SK-N-MC (cell line): ENCODE results near the gene DCP1A.
"Not testable (repeated sequence)": the region's sequence is repeated elsewhere in the genome, so short reads cannot be mapped to it uniquely, and the experiment has no call there.

Experiments
- DNase-seq: peaks from one replicate; pipeline ENCODE4 v3.0.0-alpha.2; 2011; ENCODE audit warnings: low read depth, low spot score
- H3K27ac ChIP-seq: fragments of 200-600 bp; sonication (generic); 2 replicates; pipeline ENCODE4 v1.5.1; 2016; ENCODE audit warnings: mixed run types
- H3K36me3 ChIP-seq: fragments of 200-600 bp; sonication (generic); 2 replicates; pipeline ENCODE4 v1.6.1; 2017; ENCODE audit warnings: antibody characterized with exemption, low read length, mixed read lengths; ENCODE audit not compliant: insufficient read depth
- H3K4me3 ChIP-seq: fragments of 200-600 bp; sonication (generic); 2 replicates; pipeline ENCODE4 v1.5.1; 2016
- H3K9ac ChIP-seq: fragments of 200-600 bp; sonication (generic); 2 replicates; pipeline ENCODE4 v1.8.0; 2017; ENCODE audit warnings: mixed run types, mixed read lengths; ENCODE audit not compliant: insufficient read length
- H3K9me3 ChIP-seq: fragments of 200-600 bp; sonication (generic); 2 replicates; pipeline ENCODE4 v1.6.1; 2017; ENCODE audit warnings: low read depth, mild to moderate bottlenecking, antibody characterized with exemption, low read length, moderate library complexity, mixed read lengths
- EZH2 ChIP-seq: fragments of 200-600 bp; sonication (generic); IDR thresholded peaks from one replicate; pipeline ENCODE4 v1.6.1; 2017; ENCODE audit warnings: antibody characterized with exemption
- FOXP2 ChIP-seq: optimal IDR thresholded peaks from 2 replicates; pipeline ENCODE3; 2011; ENCODE audit warnings: mild to moderate bottlenecking, moderate library complexity; ENCODE audit not compliant: insufficient read depth; ENCODE audit errors: extremely low read length, control extremely low read depth
- POLR2AphosphoS5 ChIP-seq: IDR thresholded peaks from 2 replicates; pipeline ENCODE4 v1.6.1; 2012; ENCODE audit warnings: mild to moderate bottlenecking, low read depth, low read length, borderline replicate concordance

The DCP1A gene

GRCh38 chr3:53347261-53348064 lies at the start of gene DCP1A:
DCP1A (minus strand) TSS chr3:53347543; CDS start chr3:53347517, 26 bp downstream.
- H3K4me3 ChIP-seq, result peak within 1 kb of the TSS; percentile 89
- H3K9me3 ChIP-seq, result no peaks in the 10 kb centered on the region
- H3K9ac ChIP-seq, result peak within 1 kb of the TSS; percentile 88
- peaks cover 5% of the 10 kb centered on the region; the same call in 1 of the 2 replicates for H3K36me3 ChIP-seq
- peak; percentile 50 for DNase-seq
- TF ChIP-seq EZH2 (no peak), FOXP2 (no peak), POLR2AphosphoS5 (peak; percentile 90)
- peak within 1 kb of the TSS; percentile 83 for H3K27ac ChIP-seq

DNA sequence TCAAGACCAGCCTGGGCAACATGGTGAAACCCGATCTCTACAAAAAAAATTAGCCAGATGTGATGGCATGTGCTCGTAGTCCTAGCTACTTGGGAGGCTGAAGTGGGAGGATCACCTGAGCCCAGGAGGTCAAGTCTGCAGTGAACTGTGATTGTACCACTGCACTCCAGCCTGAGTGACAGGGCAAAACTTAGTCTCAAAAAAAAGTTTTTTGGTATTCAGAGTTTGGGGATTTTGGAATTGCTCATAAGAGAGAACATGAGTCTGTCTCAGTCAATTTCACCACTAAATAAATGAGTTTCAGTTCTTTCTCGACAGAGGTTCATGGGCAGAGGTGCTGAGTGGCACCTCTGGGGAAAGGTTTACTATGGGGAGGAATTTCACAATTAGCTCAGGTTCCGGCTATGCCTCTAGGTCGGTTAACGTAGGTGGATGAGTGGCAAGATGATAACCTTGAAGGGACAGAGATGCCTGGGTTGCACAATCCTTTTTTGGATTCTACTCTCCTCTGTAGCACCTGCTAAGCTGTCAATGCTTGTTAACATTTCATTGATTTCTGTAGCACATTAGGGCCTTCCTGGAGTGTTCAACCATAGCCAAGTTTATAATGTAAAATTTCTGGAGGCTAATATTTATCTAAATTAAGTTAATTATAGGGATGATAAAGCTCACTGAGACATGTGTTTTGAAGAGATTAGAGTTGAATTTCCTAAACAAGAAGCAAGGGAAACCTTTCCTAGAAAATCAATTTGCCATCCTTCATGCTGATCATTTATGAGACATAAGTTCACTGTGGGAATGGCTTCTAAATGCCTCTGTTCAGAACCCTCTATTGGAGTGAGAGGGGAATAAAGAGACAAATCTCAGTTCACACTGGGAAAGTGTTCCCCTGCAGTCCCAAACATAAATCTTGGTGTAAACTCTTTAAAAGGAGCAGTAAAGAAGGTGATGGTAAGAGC lies 37.4 kb upstream of the DCP1A start:
- Histone ChIP-seq H3K9ac (no peak overlapping the region), H3K4me3 (no peak overlapping the region), H3K36me3 (no peaks in the 10 kb centered on the region), H3K27ac (no peak overlapping the region), H3K9me3 (no peaks in the 10 kb centered on the region)
- no peak for DNase-seq
- TF ChIP-seq EZH2 (no peak), POLR2AphosphoS5 (no peak), FOXP2 (no peak)

- no peaks in the 10 kb centered on the region for H3K9me3 ChIP-seq
- DNase-seq, result no peak
Observed at GRCh38 chr3:53382106-53382505, 34.8 kb upstream of the DCP1A start.

GRCh38 chr3:53380306-53380705 lies 33.0 kb upstream of the DCP1A start:
- Histone ChIP-seq H3K36me3 (no peaks in the 10 kb centered on the region), H3K4me3 (no peak overlapping the region), H3K9me3 (no peaks in the 10 kb centered on the region), H3K9ac (no peak overlapping the region), H3K27ac (no peak overlapping the region)
- no peak for DNase-seq
- TF ChIP-seq POLR2AphosphoS5 (no peak), EZH2 (no peak), FOXP2 (no peak)

More at GRCh38 chr3:53382106-53382505, 34.8 kb upstream of the DCP1A start:
- no peaks in the 10 kb centered on the region for H3K36me3 ChIP-seq
- TF ChIP-seq EZH2 (no peak), FOXP2 (no peak), POLR2AphosphoS5 (no peak)
- H3K9ac ChIP-seq, result no peak overlapping the region
- H3K27ac ChIP-seq, result no peak overlapping the region
- no peak overlapping the region for H3K4me3 ChIP-seq

DNA sequence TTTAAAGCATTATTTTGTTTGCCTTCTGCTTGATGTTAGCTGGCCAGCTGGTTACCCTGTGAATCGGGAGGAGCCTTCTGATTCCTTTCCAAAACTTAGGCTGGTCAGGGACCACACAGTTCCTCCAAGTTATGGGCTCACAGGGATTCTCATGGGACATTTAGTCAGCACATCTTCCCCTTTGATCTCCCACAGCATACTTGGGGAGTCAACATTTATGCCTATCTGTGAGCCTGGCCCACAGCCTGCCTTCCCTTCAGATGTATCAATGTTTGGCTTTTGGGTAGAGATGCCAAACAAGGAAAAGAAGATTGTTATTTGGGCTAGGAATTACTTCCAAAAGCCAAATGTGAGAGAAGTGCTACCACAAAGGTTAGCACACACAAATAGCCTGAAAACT lies 32.6 kb upstream of the DCP1A start:
- no peak for DNase-seq
- Histone ChIP-seq H3K9ac (no peak overlapping the region), H3K9me3 (no peaks in the 10 kb centered on the region), H3K4me3 (no peak overlapping the region), H3K27ac (no peak overlapping the region), H3K36me3 (no peaks in the 10 kb centered on the region)
- TF ChIP-seq POLR2AphosphoS5 (no peak), FOXP2 (no peak), EZH2 (no peak)

DNA sequence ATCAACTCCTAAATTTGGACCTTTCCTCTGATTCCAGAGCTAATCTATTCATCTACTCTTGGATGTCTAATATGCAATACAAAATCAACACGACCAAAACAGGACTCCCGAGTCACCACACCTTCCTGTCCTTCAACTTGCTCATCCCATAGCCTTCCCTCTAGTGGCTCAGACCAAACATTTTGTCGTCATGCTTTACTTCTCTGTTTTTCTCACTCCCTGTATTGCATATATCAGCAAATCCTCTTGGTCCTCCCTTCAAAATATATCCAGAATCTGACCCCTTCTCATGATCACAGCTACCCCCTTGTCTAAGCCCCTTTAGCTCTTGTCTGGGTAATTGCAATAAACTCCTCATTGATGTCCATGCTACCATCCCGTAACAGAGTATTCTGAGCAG lies 30.5 kb upstream of the DCP1A start:
- Histone ChIP-seq H3K9ac (no peak overlapping the region), H3K36me3 (no peaks in the 10 kb centered on the region), H3K27ac (no peak overlapping the region), H3K4me3 (no peak overlapping the region), H3K9me3 (no peaks in the 10 kb centered on the region)
- DNase-seq, result no peak
- TF ChIP-seq EZH2, result no peak
- TF ChIP-seq POLR2AphosphoS5, result no peak
- TF ChIP-seq FOXP2, result no peak

DNA sequence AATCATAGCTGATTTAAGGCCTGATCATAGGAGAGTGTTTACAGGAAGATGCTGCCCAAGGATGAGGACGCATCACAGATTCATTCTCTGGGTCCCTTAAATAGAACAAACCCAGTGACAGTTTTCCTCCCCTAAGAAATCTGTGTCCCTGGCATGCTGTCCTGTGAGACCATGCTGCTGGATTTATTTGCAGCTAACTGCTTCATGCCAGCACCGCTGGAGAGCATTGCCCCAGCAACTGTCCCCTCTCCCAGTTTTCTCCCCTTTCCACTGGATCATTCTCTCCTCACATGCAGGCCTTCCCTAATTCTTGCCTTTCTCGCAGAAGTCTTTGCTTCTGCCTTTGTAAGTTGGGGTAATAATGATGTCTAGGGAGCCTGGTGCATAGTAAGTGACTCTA lies 29.3 kb upstream of the DCP1A start:
- H3K9me3 ChIP-seq, result no peaks in the 10 kb centered on the region
- H3K9ac ChIP-seq, result no peak overlapping the region
- no peaks in the 10 kb centered on the region for H3K36me3 ChIP-seq
- TF ChIP-seq EZH2, result no peak
- no peak for TF ChIP-seq FOXP2
- TF ChIP-seq POLR2AphosphoS5, result no peak
- no peak for DNase-seq
- H3K27ac ChIP-seq, result no peak overlapping the region
- no peak overlapping the region for H3K4me3 ChIP-seq

- TF ChIP-seq EZH2 (no peak), POLR2AphosphoS5 (no peak), FOXP2 (no peak)
- DNase-seq, result no peak
- Histone ChIP-seq H3K27ac (no peak overlapping the region), H3K36me3 (no peaks in the 10 kb centered on the region), H3K9me3 (no peaks in the 10 kb centered on the region), H3K9ac (no peak overlapping the region), H3K4me3 (no peak overlapping the region)
Observed at GRCh38 chr3:53375019-53375418, 27.7 kb upstream of the DCP1A start.

- H3K9ac ChIP-seq, result not testable (repeated sequence)
Observed at GRCh38 chr3:53370719-53371118, 23.4 kb upstream of the DCP1A start.

More at GRCh38 chr3:53370719-53371118, 23.4 kb upstream of the DCP1A start:
- not testable (repeated sequence) for DNase-seq, H3K27ac ChIP-seq, H3K9me3 ChIP-seq, H3K36me3 ChIP-seq, H3K4me3 ChIP-seq
